ENCODE data around the gene EPHB2.

EPHB2 gene

GRCh38 chr1:22782406-22782805 lies 71.8 kb downstream of the EPHB2 start:
- FAIRE-seq: no peak

- no peak for FAIRE-seq
Measured at GRCh38 chr1:22784317-22784716, 73.7 kb downstream of the EPHB2 start.

DNA sequence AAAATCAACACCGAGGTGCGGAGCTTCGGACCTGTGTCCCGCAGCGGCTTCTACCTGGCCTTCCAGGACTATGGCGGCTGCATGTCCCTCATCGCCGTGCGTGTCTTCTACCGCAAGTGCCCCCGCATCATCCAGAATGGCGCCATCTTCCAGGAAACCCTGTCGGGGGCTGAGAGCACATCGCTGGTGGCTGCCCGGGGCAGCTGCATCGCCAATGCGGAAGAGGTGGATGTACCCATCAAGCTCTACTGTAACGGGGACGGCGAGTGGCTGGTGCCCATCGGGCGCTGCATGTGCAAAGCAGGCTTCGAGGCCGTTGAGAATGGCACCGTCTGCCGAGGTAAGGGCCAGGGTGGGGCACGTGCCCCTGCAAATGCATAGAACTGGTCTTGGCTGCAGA lies 74.1 kb downstream of the EPHB2 start:
- no peak for FAIRE-seq

GRCh38 chr1:22786101-22786500 lies 75.5 kb downstream of the EPHB2 start:
- no peak for FAIRE-seq

DNA sequence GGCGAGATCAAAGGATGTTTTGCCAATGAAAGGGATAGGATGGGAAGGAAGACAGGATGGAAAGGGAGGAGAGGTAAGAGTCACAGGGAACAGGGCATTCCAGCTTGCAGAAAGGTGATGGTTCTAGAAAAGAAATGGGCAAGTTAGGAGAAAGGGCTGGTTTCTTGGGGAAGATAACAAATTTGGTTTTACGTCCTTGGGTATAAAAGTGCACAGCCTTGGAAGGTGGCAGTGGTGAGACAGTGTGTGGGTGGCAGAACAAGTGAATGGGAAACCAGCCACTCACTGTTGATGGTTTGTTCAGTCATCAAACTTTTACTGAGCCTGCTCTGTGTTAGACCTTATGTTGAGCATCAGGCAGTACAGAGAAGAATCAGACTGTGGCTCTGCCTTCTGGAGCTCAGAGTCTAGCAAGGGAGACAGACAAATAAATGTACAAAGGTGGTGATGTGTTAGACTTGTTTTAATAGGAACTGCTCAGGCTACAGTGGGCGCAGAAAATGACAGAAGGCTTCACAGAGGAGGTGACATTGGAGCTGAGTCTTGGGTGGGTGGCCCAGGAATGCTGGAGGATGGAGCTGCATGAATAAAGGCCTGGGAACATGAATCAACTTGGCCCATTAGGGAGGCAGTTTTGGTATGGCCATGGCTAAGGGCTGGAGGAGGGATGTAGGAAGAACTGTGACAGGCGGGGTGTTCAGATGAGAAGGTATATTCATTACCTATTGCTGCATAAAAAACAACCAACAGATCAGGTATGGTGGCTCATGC lies 76.3 kb downstream of the EPHB2 start:
- no peak for FAIRE-seq

DNA sequence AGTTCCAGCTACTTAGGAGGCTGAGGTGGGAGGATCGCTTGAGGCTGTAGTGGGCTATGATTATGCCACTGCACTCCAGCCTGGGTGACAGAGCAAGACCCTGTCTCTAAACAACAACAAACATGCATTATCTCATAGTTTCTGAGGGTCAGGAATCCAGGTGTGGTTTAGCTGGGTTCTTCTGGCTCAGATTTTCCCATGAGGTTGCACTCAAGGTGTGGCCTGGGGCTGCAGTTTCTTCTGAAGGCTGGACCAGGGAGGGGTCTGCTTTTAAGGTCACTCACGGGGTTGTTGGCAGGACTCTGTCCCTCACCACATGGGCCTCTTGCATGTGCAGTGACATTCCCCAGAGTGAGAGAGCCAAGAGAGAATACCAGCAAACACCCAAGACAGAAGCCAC lies 77.0 kb downstream of the EPHB2 start:
- FAIRE-seq: no peak

GRCh38 chr1:22788254-22788661 lies 77.6 kb downstream of the EPHB2 start:
- FAIRE-seq: no peak

DNA sequence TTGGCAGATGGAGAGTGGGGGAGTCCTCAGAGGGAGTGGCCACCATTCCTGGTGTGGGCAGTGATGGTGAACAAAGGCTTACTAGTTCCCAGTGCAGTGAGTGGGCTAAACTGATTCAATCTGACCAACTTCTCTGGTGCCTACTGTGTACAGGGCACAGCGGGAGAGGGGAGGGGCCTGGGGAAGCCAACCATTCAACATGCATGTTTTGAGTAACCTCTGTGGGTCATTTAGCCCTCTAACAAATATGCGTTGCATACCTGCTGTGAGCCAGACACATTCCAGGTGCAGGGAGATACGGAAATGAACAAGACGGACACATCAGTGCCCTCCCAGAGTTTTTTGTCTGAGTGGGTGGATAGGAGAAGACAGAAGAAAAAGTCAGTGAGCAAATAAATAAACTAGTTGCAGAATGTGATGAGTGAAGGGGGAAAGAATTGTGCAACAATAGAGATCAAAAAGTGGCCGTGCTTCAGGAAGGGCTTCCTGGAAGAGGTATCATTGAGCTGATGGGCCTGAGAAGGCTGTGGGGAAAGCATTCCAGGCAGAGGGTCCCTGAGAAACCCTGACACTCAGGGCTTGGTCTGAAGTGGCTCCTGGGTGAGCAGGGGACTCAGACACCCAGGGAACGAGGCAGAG lies 78.8 kb downstream of the EPHB2 start:
- no peak for FAIRE-seq

GRCh38 chr1:22790232-22791008 lies 79.8 kb downstream of the EPHB2 start:
- FAIRE-seq: no peak

- FAIRE-seq: no peak
Measured at GRCh38 chr1:22791831-22792347, 81.2 kb downstream of the EPHB2 start.

DNA sequence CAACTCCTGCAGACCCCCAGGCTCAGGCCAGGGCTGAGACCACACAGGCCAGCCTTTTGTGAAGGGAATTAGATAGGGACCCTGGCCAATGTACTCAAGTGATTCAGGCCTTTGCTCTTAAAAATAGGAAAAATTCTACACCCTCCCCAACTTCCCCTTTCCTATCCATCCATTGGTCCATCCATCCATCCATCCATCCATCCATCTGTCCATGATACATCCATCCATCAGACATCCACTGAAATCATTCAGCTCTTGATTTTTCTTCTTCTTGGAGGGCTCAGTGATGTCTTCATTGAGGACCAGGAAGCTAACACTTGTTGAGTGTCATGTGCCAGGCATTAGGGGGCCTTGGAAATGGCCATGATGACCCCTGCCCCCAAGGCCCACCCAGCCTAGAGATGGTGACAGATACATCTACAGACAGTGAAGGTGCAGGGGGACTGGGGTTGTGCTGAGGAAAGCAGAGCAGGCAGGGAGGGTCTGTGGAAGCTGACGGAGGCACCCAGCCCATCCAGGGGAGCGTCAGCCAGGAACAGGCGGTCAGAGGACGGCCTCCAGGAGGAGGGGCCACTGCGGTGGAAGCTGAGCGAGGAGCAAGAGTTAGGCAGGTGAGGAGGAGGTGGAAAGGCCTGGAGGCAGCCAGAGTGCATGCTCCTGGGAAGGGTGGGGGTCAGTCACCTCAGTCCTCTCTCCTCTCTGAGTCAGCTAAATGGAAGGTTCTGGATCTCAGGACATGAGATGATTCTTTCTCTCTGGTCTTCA lies 81.9 kb downstream of the EPHB2 start:
- FAIRE-seq: no peak

DNA sequence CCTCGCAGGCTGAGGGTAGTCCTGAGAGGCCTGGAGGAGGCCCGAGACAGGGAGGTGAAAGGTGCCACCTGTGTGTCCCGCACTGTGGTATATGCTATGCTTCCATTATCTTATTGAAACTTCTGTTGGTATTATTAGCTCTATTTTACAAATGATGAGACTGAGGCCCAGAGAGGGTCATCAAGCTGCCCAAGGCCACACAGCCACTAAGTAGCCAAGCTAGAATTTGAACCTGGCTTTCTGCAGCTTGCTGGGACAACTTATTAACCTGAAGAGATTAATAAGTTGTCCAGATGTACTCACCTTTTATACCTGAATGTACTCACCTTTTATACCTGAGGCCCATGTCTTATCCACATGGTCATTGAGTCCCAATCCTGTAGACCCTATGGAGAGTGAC lies 83.0 kb downstream of the EPHB2 start:
- no peak for FAIRE-seq

DNA sequence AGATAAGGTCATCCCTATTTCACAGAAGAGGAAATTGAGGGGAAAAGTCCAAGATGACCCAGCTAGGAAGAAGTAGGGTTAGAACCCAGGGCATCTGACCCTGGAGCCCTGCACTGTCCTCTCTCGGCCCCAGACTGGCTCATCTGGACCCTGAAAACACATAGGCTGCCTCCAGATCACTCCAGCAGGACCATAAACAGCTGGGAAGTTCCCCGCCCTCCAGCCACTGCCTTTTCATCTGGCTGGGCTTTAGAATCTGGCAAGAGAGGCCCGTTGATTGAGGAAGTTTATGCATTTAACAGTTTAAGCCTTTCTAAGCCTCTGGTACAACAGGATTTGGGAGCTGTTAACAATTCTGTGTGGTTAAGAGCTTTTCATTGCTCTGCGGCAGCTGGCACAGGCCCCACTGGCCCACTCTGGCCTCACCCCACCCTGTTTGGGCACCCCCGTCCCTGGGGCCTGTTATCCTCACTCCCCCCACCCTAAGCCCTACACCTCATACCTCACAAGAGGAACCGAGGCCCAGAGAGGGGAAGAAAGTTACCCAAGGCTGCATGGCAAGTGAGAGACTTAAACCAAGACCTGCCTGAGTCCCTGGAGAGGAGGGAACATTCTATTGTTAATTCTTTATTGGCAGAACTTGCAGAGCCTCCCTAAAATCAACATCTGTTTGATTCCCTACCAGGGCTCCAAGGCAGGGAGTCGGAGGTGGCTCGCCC lies 84.2 kb downstream of the EPHB2 start:
- FAIRE-seq: no peak

GRCh38 chr1:22795366-22795714 lies 84.7 kb downstream of the EPHB2 start:
- no peak for FAIRE-seq

- no peak for FAIRE-seq
Measured at GRCh38 chr1:22796642-22797041, 86.0 kb downstream of the EPHB2 start.

DNA sequence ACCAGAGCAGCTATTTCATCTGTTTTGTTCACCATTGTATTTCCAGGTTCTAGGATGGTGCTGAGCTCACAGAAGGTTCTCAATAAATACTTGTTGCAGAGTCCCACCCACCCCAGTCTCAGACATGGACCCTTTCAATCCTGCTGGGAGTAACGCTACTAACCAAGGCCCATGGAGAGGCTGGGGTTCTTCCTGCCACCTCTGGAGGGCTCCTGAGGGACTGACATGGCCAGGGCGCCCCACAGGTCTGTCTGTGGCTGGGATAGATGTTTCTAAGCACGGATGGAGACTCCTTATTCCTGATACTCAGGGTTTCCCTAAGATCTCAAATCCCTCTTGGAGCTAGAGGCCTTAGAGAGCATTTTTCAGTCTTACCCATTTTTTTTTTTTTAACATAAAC lies 87.4 kb downstream of the EPHB2 start:
- FAIRE-seq: no peak

- FAIRE-seq: no peak
Measured at GRCh38 chr1:22799971-22800370, 89.3 kb downstream of the EPHB2 start.

GRCh38 chr1:22800629-22801028 lies 90.0 kb downstream of the EPHB2 start:
- FAIRE-seq: no peak

DNA sequence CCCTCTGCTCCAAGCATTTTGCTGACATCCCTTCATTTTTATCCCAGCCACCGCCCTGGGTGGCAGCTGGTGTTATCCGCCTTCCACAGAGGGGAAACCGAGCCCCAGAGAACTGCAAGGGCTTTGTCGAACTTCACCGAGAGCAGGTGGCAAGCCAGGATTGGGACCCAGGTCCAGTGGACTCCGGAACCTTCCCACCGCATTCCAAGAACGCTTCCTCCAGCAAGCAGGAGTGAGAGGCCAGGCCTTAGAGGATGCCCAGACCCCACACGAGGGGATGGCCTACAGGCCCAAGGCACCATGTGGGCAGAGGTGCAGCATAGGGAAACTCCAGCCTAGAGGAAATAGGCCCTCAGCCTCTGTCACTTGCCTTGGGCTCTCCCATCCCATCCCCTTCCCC lies 90.7 kb downstream of the EPHB2 start:
- no peak for FAIRE-seq

DNA sequence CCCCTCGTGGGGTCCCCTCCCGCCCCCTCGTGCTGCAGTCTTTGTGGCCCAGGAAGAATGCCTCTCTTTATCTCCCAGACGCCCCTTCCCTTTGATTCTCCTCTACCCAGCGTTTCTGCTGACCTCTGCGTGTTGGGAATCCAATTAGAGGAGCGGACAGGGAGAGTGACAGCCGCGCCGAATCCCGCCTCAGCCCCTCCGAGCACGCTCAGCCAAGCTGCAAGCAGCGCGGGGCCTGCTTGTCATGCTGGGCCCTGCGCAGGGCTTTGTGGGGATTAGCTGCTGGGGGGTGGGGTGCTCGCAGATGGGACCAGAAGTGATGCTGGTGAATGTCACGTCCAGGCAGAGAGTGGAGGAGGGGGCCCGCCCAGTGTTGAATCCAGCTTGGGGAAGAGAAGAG lies 91.1 kb downstream of the EPHB2 start:
- no peak for FAIRE-seq

DNA sequence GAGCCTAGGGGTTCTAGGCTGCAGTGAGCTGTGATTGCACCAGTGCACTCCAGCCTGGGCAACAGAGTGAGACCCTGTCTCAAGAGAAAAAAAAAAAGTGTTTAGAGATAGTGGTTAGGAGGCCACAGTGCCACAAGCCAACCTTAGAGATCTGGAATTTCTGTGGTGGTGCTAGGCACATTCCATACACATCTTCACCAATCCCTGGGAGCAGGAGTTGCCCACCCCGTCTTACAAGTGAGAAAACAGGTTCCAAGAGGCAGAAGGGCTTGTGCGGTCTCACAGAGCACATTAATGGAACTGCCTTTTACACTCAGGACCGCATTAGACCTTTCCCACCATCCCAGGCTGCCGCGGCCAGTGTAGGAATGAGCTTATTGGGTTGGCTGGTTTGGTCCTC lies 93.2 kb downstream of the EPHB2 start:
- FAIRE-seq: no peak

DNA sequence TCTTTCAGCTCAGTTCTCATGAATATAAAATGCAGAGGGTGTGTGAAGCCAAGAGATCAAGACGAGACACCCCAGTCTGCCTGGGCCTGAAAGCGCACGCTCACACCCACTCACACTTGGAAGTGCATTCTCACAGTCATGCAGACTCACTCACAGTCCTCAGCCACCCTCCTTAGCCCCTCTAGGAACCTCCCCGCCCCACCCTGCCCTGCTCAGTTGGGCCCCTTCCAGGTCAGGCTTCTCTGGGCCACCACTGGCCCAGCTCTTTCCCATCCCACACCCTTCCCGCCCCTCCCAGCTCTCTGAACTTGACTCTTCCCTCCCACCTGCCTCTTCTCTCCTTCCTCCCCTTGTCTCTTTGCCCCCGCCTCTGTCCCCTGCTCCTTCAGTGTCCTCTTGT lies 93.8 kb downstream of the EPHB2 start:
- FAIRE-seq: no peak
